Gastroesophageal sphincter (tissue), 4 donors: ENCODE data around the gene SMARCD2. TPM values are rescaled to one million over a fixed set of nuclear protein-coding genes. Genes with fewer than 3 reads are reported as not detected.

Experiments
- ATAC-seq: fragments of 150-250 bp; one replicate; pipeline ENCODE4 v1.9.1; 2016; ENCODE audit warnings: mild to moderate bottlenecking, moderate library complexity
- H3K27ac ChIP-seq, 4 donors: fragments of 200-600 bp; sonication (generic) in 3 of 4; 1 replicate in 3 of 4; 2 replicates in 1 of 4; pipeline ENCODE4 v1.5.1; 2016 to 2019
- H3K27me3 ChIP-seq: fragments of 200-600 bp; sonication (generic); one replicate; pipeline ENCODE4 v1.5.1; 2019
- H3K36me3 ChIP-seq, 2 donors: fragments of 200-600 bp; sonication (generic); one replicate each; pipeline ENCODE4 v1.5.1; 2019; ENCODE audit warnings: control low read depth in 1 of 2
- H3K4me1 ChIP-seq, 3 donors: fragments of 200-600 bp; sonication (generic); 1 replicate in 2 of 3; 2 replicates in 1 of 3; pipeline ENCODE4 v1.5.1; 2016 to 2019; ENCODE audit warnings: control low read depth in 2 of 3
- H3K4me3 ChIP-seq, 2 donors: fragments of 200-600 bp; sonication (generic); one replicate each; pipeline ENCODE4 v1.5.1; 2019; ENCODE audit warnings: mild to moderate bottlenecking in 1 of 2, moderate library complexity in 1 of 2
- H3K9me3 ChIP-seq, 3 donors: fragments of 200-600 bp; sonication (generic); one replicate each; pipeline ENCODE4 v1.5.1; 2017 to 2019; ENCODE audit warnings: control low read depth in 2 of 3
- EP300 ChIP-seq: sonication (generic); formaldehyde crosslinking; IDR thresholded peaks from one replicate; pipeline ENCODE4 v1.6.1; 2017; ENCODE audit warnings: antibody characterized with exemption, mild to moderate bottlenecking
- POLR2A ChIP-seq, 2 donors: fragments of 450-650 bp; IDR thresholded peaks; one replicate each; pipeline ENCODE4 v1.6.1; 2017; ENCODE audit warnings: antibody characterized with exemption in 2 of 2, mild to moderate bottlenecking in 2 of 2, moderate library complexity in 1 of 2
- POLR2AphosphoS5 ChIP-seq: sonication (generic); formaldehyde crosslinking; IDR thresholded peaks from one replicate; pipeline ENCODE4 v1.6.1; 2017; ENCODE audit warnings: antibody characterized with exemption
- WGBS, 2 donors: methylation state at CpG; one replicate each; pipeline ENCODE4 v1.1.5; 2018; ENCODE audit warnings: low coverage in 1 of 2; 5-methylcytosine and 5-hydroxymethylcytosine counted together
- total RNA-seq, 4 donors: library from RNA; depleted of rRNA; stranded (reverse); fragments of >200 nt; gene quantifications; one replicate each; pipeline ENCODE4 v1.1.0, GENCODE V29; 2016
- TF ChIP-seq, protein P1 (sequence below), 4 experiments: fragments of 200-600 bp in 2 of 4; fragments of 450-650 bp in 2 of 4; sonication (generic) in 1 of 4; IDR thresholded peaks; one replicate each; pipeline ENCODE4 v1.5.1; 2017 to 2019; ENCODE audit warnings: antibody characterized with exemption in 4 of 4, mild to moderate bottlenecking in 2 of 4, moderate library complexity in 2 of 4

SMARCD2 gene
- total RNA-seq, 4 donors from 2014 or later: 103 to 160 (median 141) TPM

DNA sequence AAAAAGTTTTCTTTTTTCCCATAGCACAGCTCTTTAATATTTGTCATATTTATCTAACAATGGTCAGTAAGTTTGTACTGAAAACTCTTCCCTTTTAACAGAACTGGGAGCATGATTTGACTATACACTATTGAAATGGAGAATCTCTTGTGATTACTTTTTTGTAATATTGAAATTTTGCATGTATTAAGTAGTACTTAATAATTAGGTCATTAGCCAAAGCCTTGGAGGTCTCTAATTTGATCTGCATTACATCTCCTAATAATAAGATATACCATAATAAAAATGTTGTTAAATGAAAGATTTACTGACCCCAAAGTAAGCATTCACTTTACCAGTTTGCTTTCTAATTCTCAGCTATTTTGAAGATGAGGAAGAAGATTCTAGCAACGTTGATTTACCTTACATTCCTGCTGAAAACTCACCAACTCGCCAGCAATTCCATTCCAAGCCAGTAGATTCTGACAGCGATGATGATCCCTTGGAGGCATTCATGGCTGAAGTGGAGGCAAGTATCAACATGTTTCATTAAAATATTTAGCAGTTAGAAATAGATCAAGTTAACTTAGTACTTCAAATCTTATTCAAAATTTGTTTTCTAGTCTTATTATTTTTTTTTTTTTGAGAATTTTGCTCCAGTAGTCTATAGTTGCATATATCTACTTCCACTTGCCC lies 50.3 kb downstream of the SMARCD2 start:
- H3K27ac ChIP-seq: no peak overlapping the region
- H3K27me3 ChIP-seq: no peaks in the 10 kb centered on the region
- TF ChIP-seq, protein P1, sequence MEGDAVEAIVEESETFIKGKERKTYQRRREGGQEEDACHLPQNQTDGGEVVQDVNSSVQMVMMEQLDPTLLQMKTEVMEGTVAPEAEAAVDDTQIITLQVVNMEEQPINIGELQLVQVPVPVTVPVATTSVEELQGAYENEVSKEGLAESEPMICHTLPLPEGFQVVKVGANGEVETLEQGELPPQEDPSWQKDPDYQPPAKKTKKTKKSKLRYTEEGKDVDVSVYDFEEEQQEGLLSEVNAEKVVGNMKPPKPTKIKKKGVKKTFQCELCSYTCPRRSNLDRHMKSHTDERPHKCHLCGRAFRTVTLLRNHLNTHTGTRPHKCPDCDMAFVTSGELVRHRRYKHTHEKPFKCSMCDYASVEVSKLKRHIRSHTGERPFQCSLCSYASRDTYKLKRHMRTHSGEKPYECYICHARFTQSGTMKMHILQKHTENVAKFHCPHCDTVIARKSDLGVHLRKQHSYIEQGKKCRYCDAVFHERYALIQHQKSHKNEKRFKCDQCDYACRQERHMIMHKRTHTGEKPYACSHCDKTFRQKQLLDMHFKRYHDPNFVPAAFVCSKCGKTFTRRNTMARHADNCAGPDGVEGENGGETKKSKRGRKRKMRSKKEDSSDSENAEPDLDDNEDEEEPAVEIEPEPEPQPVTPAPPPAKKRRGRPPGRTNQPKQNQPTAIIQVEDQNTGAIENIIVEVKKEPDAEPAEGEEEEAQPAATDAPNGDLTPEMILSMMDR (IDR thresholded peaks at IDR 0.05): no peak
- TF ChIP-seq POLR2A (IDR thresholded peaks at IDR 0.05) (no peak), EP300 (no peak), POLR2AphosphoS5 (no peak)
- no peaks in the 10 kb centered on the region for H3K9me3 ChIP-seq
- 79 to 86% methylated on average over 3 of the region's 3 CpGs for WGBS, 2 donors
- no peak overlapping the region for H3K4me3 ChIP-seq
- peaks cover 0 to 12% (median 0%) of the 10 kb centered on the region in 3 donors for H3K4me1 ChIP-seq
- peaks cover 0 to 96% of the 10 kb centered on the region in 2 donors for H3K36me3 ChIP-seq
- ATAC-seq: no peak

DNA sequence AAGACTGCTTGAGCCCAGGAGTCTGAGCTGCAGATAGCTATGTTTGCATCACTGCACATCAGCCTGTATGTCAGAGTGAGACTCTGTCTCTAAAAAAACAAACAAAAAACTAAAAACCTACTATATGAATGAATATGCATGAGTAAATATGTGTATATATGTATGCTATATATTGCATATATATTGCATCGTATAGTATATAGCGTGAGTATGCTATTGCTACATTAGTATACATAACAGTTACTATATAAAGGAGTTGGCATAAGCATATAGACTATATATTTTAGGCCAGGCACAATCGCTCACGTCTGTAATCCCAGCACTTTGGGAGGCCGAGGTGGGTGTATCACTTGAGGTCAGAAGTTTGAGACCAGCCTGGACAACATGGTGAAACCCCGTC lies 52.4 kb downstream of the SMARCD2 start:
- no peaks in the 10 kb centered on the region for H3K9me3 ChIP-seq
- TF ChIP-seq POLR2A (IDR thresholded peaks at IDR 0.05): no peak
- no peak for TF ChIP-seq POLR2AphosphoS5
- no peak for TF ChIP-seq EP300
- TF ChIP-seq, protein P1 (IDR thresholded peaks at IDR 0.05): no peak
- ATAC-seq: no peak
- H3K36me3 ChIP-seq: peaks cover 0 to 88% of the 10 kb centered on the region in 2 donors
- 76 to 84% methylated on average over 6 of the region's 6 CpGs for WGBS, 2 donors
- H3K4me1 ChIP-seq: peaks cover 0 to 31% (median 0%) of the 10 kb centered on the region in 3 donors
- no peaks in the 10 kb centered on the region for H3K27me3 ChIP-seq
- H3K27ac ChIP-seq: no peak overlapping the region
- no peak overlapping the region for H3K4me3 ChIP-seq

DNA sequence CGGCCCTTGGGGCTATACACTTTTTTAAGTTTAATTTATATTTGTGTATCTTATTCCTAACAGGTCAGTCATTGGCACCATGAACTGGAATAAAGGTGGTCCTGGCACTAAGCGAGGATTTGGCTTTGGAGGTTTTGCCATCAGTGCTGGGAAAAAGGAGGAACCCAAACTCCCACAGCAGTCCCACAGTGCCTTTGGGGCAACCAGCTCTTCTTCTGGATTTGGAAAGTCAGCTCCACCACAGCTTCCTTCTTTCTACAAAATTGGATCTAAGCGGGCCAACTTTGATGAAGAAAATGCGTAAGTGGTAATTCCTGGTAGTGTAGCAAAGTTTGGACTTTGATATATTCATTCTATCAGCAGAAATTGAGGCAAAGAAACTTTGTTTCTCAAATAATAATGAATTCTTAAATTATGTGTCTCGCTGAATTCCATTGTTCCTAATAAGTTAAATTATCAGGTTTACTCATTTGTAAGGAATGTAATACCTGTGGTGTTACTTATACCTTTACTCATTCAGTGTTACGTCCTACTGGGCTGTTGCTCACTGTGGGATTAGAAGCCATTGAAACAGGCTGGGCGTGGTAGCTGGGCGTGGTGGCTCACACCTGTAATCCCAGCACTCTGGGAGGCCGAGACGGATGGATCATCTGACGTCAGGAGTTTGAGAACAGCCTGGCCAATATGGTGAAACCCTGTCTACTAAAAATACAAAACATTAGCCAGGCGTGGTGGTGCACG lies 55.3 kb downstream of the SMARCD2 start:
- Histone ChIP-seq H3K27me3 (no peaks in the 10 kb centered on the region), H3K4me1 (peaks cover 0 to 61% (median 0%) of the 10 kb centered on the region in 3 donors), H3K4me3 (no peak overlapping the region), H3K27ac (no peak overlapping the region), H3K36me3 (peaks cover 0 to 75% of the 10 kb centered on the region in 2 donors), H3K9me3 (no peaks in the 10 kb centered on the region)
- TF ChIP-seq EP300 (no peak), POLR2AphosphoS5 (no peak)
- 90 to 91% methylated on average over 8 to 11 of the region's 13 CpGs for WGBS, 2 donors
- ATAC-seq: no peak

DNA sequence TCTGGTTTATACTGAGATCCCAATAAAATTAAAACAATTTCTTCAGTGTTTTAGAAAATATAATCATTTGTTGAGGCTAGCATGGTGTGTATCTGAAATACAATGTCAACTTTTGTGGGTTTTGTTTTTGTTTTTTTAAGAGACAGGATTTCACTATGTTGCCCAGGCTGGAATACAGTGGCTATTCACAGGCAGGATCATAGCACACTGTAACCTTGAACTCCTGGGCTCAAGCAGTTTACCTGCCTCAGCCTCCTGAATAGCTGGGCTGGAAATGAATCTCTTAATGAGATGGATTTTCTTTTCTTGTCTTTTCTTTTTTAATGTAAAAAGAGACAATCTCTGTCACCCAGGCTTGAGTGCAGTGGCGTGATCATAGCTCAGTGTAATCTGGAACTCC lies 56.4 kb downstream of the SMARCD2 start:
- WGBS, 2 donors: 86 to 100% methylated on average over 1 of the region's 1 CpG
- TF ChIP-seq POLR2A (IDR thresholded peaks at IDR 0.05): no peak
- no peak for TF ChIP-seq EP300
- TF ChIP-seq, protein P1 (IDR thresholded peaks at IDR 0.05): no peak
- no peak for TF ChIP-seq POLR2AphosphoS5
- H3K4me1 ChIP-seq: peaks cover 0 to 62% (median 0%) of the 10 kb centered on the region in 3 donors
- no peak for ATAC-seq
- no peak overlapping the region for H3K27ac ChIP-seq
- no peaks in the 10 kb centered on the region for H3K9me3 ChIP-seq
- H3K36me3 ChIP-seq: peaks cover 0 to 70% of the 10 kb centered on the region in 2 donors
- H3K27me3 ChIP-seq: no peaks in the 10 kb centered on the region
- H3K4me3 ChIP-seq: no peak overlapping the region

DNA sequence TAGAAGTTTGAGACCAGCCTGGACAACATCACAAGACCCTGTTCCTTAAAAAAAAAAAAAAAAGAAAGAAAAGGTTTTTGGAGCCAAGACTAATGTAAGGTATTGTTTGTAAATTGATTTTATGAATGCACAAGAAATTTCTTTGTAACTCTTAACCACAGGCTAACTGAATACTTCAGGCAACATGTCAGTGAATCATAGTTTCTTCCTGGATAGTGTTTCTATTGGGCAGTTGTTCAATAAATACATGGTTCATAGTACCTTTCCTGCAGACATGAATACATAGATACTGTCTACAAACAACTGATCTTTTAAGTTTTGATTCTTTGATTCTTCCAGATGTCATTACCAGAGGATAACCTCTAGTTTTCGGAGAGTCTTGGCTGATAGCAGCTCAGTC lies 56.9 kb downstream of the SMARCD2 start:
- no peaks in the 10 kb centered on the region for H3K27me3 ChIP-seq
- H3K36me3 ChIP-seq: peaks cover 0 to 65% of the 10 kb centered on the region in 2 donors
- H3K9me3 ChIP-seq: no peaks in the 10 kb centered on the region
- no peak overlapping the region for H3K4me3 ChIP-seq
- H3K4me1 ChIP-seq: peaks cover 0 to 66% (median 0%) of the 10 kb centered on the region in 3 donors
- TF ChIP-seq, protein P1 (IDR thresholded peaks at IDR 0.05): no peak
- TF ChIP-seq EP300: no peak
- TF ChIP-seq POLR2AphosphoS5: no peak
- no peak for TF ChIP-seq POLR2A (IDR thresholded peaks at IDR 0.05)
- WGBS, 2 donors: 89 to 92% methylated on average over 1 of the region's 1 CpG
- H3K27ac ChIP-seq: no peak overlapping the region
- no peak for ATAC-seq
